Hepatocyte (in vitro differentiated cells): Measurements from ENCODE around the gene PAM. TPM values are rescaled to one million over a fixed set of nuclear protein-coding genes. Genes with fewer than 3 reads are reported as not detected.

Experiments used
- DNase-seq: peaks from one replicate; pipeline ENCODE4 v3.0.0-alpha.2; 2016; ENCODE audit warnings: low spot score
- H2AFZ ChIP-seq: fragments of 200-600 bp; sonication (generic); 2 replicates; pipeline ENCODE4 v1.6.0; 2016; ENCODE audit warnings: antibody characterized with exemption, mild to moderate bottlenecking
- H3K27ac ChIP-seq: fragments of 200-600 bp; sonication (generic); 2 replicates; pipeline ENCODE4 v1.5.1; 2016; ENCODE audit warnings: mild to moderate bottlenecking
- H3K27me3 ChIP-seq: fragments of 200-600 bp; sonication (generic); 2 replicates; pipeline ENCODE4 v1.6.1; 2016
- H3K36me3 ChIP-seq: fragments of 200-600 bp; sonication (generic); replicated peaks from 2 replicates; pipeline ENCODE4 v1.5.1; 2016; ENCODE audit warnings: low read depth; ENCODE audit not compliant: insufficient read depth
- H3K4me1 ChIP-seq: fragments of 200-600 bp; sonication (generic); 2 replicates; pipeline ENCODE4 v1.5.1; 2016; ENCODE audit warnings: mild to moderate bottlenecking, moderate library complexity; ENCODE audit not compliant: insufficient read depth
- H3K4me2 ChIP-seq: fragments of 200-600 bp; sonication (generic); 2 replicates; pipeline ENCODE4 v1.6.0; 2016
- H3K4me3 ChIP-seq: fragments of 200-600 bp; sonication (generic); 2 replicates; pipeline ENCODE4 v1.5.1; 2016; ENCODE audit warnings: mild to moderate bottlenecking
- H3K79me2 ChIP-seq: fragments of 200-600 bp; sonication (generic); 2 replicates; pipeline ENCODE4 v1.6.0; 2017; ENCODE audit warnings: mild to moderate bottlenecking
- H3K9me2 ChIP-seq: fragments of 200-600 bp; sonication (generic); replicated peaks from 2 replicates; pipeline ENCODE4 v1.6.0; 2017; ENCODE audit warnings: mild to moderate bottlenecking; ENCODE audit not compliant: insufficient read depth
- H3K9me3 ChIP-seq: fragments of 200-600 bp; sonication (generic); 2 replicates; pipeline ENCODE4 v1.5.1; 2016; ENCODE audit warnings: low read depth, mild to moderate bottlenecking
- H4K20me1 ChIP-seq: fragments of 200-600 bp; sonication (generic); 2 replicates; pipeline ENCODE4 v1.6.0; 2016; ENCODE audit warnings: mild to moderate bottlenecking; ENCODE audit not compliant: insufficient read depth, poor library complexity, severe bottlenecking
- EZH2 ChIP-seq: fragments of 200-600 bp; sonication (generic); IDR thresholded peaks from 2 replicates; pipeline ENCODE4 v1.6.1; 2016; ENCODE audit warnings: antibody characterized with exemption, mild to moderate bottlenecking, borderline replicate concordance
- EZH2phosphoT487 ChIP-seq: fragments of 200-600 bp; sonication (generic); IDR thresholded peaks from one replicate; pipeline ENCODE4 v1.6.1; 2018; ENCODE audit warnings: antibody characterized with exemption, mild to moderate bottlenecking, low read depth, moderate library complexity; ENCODE audit not compliant: unreplicated experiment, severe bottlenecking
- WGBS: methylation state at CpG from one replicate; pipeline ENCODE4 v1.1.6; 2016; ENCODE audit warnings: low lambda C conversion rate; ENCODE audit errors: missing lambda C conversion rate; 5-methylcytosine and 5-hydroxymethylcytosine counted together
- polyA plus RNA-seq: library from polyadenylated mRNA; unstranded; fragments of >200 nt; fragmentation: Nextera tagmentation; extraction: Ambion mirVana; gene quantifications from 2 replicates; pipeline ENCODE4 v1.2.1, GENCODE V29; 2016
- total RNA-seq: library from RNA; depleted of rRNA; stranded (reverse); fragments of >200 nt; gene quantifications from 2 replicates; pipeline ENCODE4 v1.2.3, GENCODE V29; 2014
- TF ChIP-seq, protein P1 (sequence below): fragments of 200-600 bp; sonication (generic); IDR thresholded peaks from 2 replicates; pipeline ENCODE4 v1.5.1; 2016; ENCODE audit warnings: antibody characterized with exemption, mild to moderate bottlenecking; ENCODE audit not compliant: poor library complexity

Gene PAM
- total and polyA plus RNA-seq, 2 experiments from 2014 or later: 118 to 158 TPM

DNA sequence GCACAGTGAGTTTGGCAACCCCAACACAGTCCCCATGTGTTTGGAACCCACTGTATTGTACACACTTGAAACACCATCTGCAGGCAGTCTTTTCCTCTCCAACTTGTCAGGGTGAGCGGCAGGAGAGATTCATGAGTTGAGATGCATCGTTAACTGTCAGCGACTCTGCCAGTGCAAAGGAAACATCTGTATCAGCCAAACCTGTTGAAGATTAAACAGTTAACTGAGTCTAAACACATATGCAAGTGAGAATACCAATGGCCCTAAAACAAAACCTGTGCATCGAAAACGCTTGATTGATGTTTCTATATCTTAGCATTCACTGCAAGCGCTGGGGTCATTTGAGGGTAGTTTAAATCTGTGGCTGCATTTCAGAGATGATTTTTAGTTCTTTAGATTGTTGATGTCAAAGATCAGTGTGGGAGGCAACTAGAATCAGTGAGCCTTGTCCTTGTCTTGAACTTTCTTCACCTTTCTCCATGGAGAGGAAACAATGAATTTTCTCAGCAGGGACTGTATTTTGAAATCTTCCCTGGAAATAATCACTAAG is 41.3 kb upstream of the PAM start:
- Histone ChIP-seq H3K36me3 (no peaks in the 10 kb centered on the region), H3K4me3 (no peak overlapping the region), H3K4me1 (no peaks in the 10 kb centered on the region), H3K27me3 (no peaks in the 10 kb centered on the region), H3K9me3 (no peaks in the 10 kb centered on the region), H3K9me2 (no peaks in the 10 kb centered on the region), H2AFZ (no peak overlapping the region), H3K79me2 (no peaks in the 10 kb centered on the region), H3K4me2 (no peak overlapping the region), H3K27ac (no peak overlapping the region), H4K20me1 (no peaks in the 10 kb centered on the region)
- no peak for DNase-seq
- 74% methylated on average over 6 of the region's 6 CpGs for WGBS
- no peak for TF ChIP-seq EZH2
- TF ChIP-seq, protein P1, sequence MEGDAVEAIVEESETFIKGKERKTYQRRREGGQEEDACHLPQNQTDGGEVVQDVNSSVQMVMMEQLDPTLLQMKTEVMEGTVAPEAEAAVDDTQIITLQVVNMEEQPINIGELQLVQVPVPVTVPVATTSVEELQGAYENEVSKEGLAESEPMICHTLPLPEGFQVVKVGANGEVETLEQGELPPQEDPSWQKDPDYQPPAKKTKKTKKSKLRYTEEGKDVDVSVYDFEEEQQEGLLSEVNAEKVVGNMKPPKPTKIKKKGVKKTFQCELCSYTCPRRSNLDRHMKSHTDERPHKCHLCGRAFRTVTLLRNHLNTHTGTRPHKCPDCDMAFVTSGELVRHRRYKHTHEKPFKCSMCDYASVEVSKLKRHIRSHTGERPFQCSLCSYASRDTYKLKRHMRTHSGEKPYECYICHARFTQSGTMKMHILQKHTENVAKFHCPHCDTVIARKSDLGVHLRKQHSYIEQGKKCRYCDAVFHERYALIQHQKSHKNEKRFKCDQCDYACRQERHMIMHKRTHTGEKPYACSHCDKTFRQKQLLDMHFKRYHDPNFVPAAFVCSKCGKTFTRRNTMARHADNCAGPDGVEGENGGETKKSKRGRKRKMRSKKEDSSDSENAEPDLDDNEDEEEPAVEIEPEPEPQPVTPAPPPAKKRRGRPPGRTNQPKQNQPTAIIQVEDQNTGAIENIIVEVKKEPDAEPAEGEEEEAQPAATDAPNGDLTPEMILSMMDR: no peak
- TF ChIP-seq EZH2phosphoT487: no peak

DNA sequence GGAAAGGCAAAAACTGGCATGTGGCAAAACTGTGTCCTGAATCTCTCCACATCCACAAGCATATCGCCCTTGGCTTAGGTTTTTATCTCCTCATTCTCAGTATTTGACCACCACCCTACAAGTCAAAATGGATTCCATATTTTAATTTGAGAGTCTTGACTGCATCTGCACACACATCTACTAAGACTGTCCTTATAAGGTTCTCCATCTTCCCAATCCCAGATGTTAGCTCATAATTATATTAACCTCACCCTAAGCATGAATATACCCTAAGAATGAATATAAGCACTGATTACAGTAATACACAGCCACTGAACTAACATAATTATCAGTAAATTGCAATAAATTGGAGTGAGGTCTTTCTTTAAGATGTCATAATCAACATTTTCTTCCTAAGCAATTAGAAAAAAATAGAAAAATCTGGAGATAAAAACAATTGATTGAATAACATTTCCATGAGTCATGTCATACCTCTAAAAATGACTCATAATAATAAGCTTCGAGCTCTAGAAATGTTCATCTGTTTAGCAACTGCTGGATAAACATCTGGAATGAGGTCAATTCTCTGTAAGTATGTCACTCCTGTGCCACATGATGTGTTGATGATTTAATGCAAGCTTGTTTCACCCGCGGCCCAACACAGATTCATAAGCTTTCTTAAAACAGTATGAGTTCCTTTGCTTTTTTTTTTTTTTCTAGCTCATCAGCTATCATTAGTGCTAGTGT is 39.9 kb upstream of the PAM start:
- DNase-seq: no peak
- Histone ChIP-seq H3K9me3 (no peaks in the 10 kb centered on the region), H3K79me2 (no peaks in the 10 kb centered on the region), H3K27ac (no peak overlapping the region), H3K9me2 (no peaks in the 10 kb centered on the region), H3K4me2 (no peak overlapping the region), H3K27me3 (no peaks in the 10 kb centered on the region), H3K36me3 (no peaks in the 10 kb centered on the region), H3K4me1 (no peaks in the 10 kb centered on the region), H2AFZ (no peak overlapping the region), H3K4me3 (no peak overlapping the region), H4K20me1 (no peaks in the 10 kb centered on the region)
- TF ChIP-seq, protein P1: no peak
- no peak for TF ChIP-seq EZH2phosphoT487
- TF ChIP-seq EZH2: no peak
- WGBS: 82% methylated on average over 4 of the region's 4 CpGs

- peaks cover 8% of the 10 kb centered on the region for H3K4me1 ChIP-seq
- H4K20me1 ChIP-seq: no peaks in the 10 kb centered on the region
- no peaks in the 10 kb centered on the region for H3K79me2 ChIP-seq
- no peaks in the 10 kb centered on the region for H3K9me3 ChIP-seq
- H3K27me3 ChIP-seq: no peaks in the 10 kb centered on the region
- H3K4me3 ChIP-seq: no peak overlapping the region
- WGBS: 95% methylated on average over 5 of the region's 5 CpGs
- H2AFZ ChIP-seq: no peak overlapping the region
- no peak overlapping the region for H3K4me2 ChIP-seq
- H3K9me2 ChIP-seq: no peaks in the 10 kb centered on the region
- no peak overlapping the region for H3K27ac ChIP-seq
- no peaks in the 10 kb centered on the region for H3K36me3 ChIP-seq
- no peak for TF ChIP-seq EZH2phosphoT487
- TF ChIP-seq, protein P1: no peak
- no peak for TF ChIP-seq EZH2
- DNase-seq: no peak
Measured at GRCh38 chr5:102716017-102716416, 39.1 kb upstream of the PAM start.
